Activated CD8-positive, alpha-beta T cell treated with anti-CD3 and anti-CD28 coated beads for 36 hours (primary cell): ENCODE measurements around the gene FOXP4. TPM values are rescaled to one million over a fixed set of nuclear protein-coding genes. Genes with fewer than 3 reads are reported as not detected.
A peak's percentile ranks its signal among the peaks of the same experiment; 100 is the strongest.

Experiments
- ATAC-seq: fragments of 200-7000 bp; cut with Tn5 transposase; one replicate; pipeline ENCODE4 v1.10.0; 2021; ENCODE audit warnings: mild to moderate bottlenecking, moderate library complexity
- CTCF ChIA-PET: fragments of 350-600 bp; sonication (Branson Sonifier 250); formaldehyde crosslinking; loops from one replicate; lab custom pipeline; 2021; ENCODE audit warnings: antibody characterized with exemption; lab: Charles Lee
- POLR2A ChIA-PET: fragments of 350-600 bp; sonication (Branson Sonifier 250); formaldehyde crosslinking; loops from one replicate; lab custom pipeline; 2021; ENCODE audit warnings: antibody characterized with exemption; lab: Charles Lee
- DNase-seq: peaks from one replicate; pipeline ENCODE4 v3.0.0-alpha.2; 2020
- H3K27ac Mint-ChIP-seq: one replicate; pipeline ENCODE4 v1.8.0; 2021; ENCODE audit warnings: mild to moderate bottlenecking, mixed read lengths
- H3K27me3 Mint-ChIP-seq: one replicate; pipeline ENCODE4 v1.8.0; 2021; ENCODE audit warnings: mixed read lengths
- H3K36me3 Mint-ChIP-seq: one replicate; pipeline ENCODE4 v1.8.0; 2021; ENCODE audit warnings: low read depth, mixed read lengths
- H3K4me1 Mint-ChIP-seq: one replicate; pipeline ENCODE4 v1.8.0; 2021; ENCODE audit warnings: low read depth, mixed read lengths
- H3K4me3 Mint-ChIP-seq: one replicate; pipeline ENCODE4 v1.8.0; 2021; ENCODE audit warnings: mild to moderate bottlenecking, moderate library complexity, mixed read lengths
- H3K9me3 Mint-ChIP-seq: one replicate; pipeline ENCODE4 v1.8.0; 2021; ENCODE audit warnings: mixed read lengths
- CTCF ChIP-seq: fragments of 200-600 bp; IDR thresholded peaks from one replicate; pipeline ENCODE4 v1.8.0; 2022; ENCODE audit warnings: antibody characterized with exemption, mild to moderate bottlenecking
- intact Hi-C: fragments of 100-400 bp; cut with micrococcal nuclease; formaldehyde crosslinking; loops from one replicate; pipeline ENCODE4 v1.10.0; 2022
- total RNA-seq, 2 experiments: library from RNA; stranded (reverse); gene quantifications; one replicate each; pipeline ENCODE4 v1.2.3, GENCODE V29; 2021

Gene FOXP4
- total RNA-seq, 2 experiments from 2014 or later, result 11.0 to 11.8 TPM

- Mint-ChIP-seq H3K27ac (no peak overlapping the region), H3K36me3 (no peaks in the 10 kb centered on the region), H3K9me3 (no peaks in the 10 kb centered on the region), H3K27me3 (peaks cover 13% of the 10 kb centered on the region), H3K4me3 (no peak overlapping the region), H3K4me1 (peaks cover 4% of the 10 kb centered on the region)
- ChIA-PET CTCF (interaction anchor here (2.0 kb wide), 1 partner anchor 50 kb away, joined by 5 read pairs; no protein-coding TSS in a partner anchor), POLR2A (no interaction called here)
- no peak for ATAC-seq
- intact Hi-C loops, result no loop called here
- no peak for DNase-seq
- no peak for TF ChIP-seq CTCF
These were observed 87.0 kb downstream of the FOXP4 start for GRCh38 chr6:41633056-41633634.

- Mint-ChIP-seq H3K4me3 (no peak overlapping the region), H3K9me3 (no peaks in the 10 kb centered on the region), H3K27ac (no peak overlapping the region), H3K36me3 (no peaks in the 10 kb centered on the region), H3K27me3 (peaks cover 25% of the 10 kb centered on the region), H3K4me1 (peaks cover 4% of the 10 kb centered on the region)
- DNase-seq, result no peak
- ChIA-PET POLR2A (no interaction called here), CTCF (interaction anchor here (2.0 kb wide), 1 partner anchor 49 kb away, joined by 5 read pairs; no protein-coding TSS in a partner anchor)
- no peak for ATAC-seq
- intact Hi-C loops, result no loop called here
- no peak for TF ChIP-seq CTCF
These were observed 88.5 kb downstream of the FOXP4 start for GRCh38 chr6:41634657-41635056.

DNA sequence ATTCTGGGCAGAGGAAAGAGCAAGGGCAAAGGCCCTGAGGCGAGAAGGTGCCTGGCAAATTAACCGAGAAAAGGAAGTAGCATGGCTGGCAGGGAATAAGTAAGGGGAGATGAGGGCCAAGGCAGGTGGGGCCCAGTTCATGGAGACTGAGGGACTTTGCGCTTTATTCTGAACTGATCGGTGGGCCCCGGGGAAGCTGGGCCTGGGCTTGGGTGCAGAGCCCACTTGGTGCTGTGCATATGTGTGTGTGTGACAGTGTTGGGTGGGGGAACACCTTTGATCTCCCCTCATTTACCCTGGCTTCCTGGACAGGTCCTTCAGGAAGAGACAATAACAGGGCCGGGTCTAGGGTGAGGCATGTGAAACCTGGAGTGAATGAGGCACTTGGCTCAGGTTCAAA, 89.2 kb downstream of the FOXP4 start:
- Mint-ChIP-seq H3K27ac (no peak overlapping the region), H3K4me3 (no peak overlapping the region), H3K9me3 (no peaks in the 10 kb centered on the region), H3K36me3 (no peaks in the 10 kb centered on the region), H3K4me1 (peaks cover 4% of the 10 kb centered on the region), H3K27me3 (peaks cover 31% of the 10 kb centered on the region)
- DNase-seq, result no peak
- ATAC-seq, result no peak
- intact Hi-C loops, result no loop called here
- POLR2A ChIA-PET, result no interaction called here
- CTCF ChIA-PET, result no interaction called here
- TF ChIP-seq CTCF, result no peak

- Mint-ChIP-seq H3K4me3 (no peak overlapping the region), H3K4me1 (peaks cover 4% of the 10 kb centered on the region), H3K27ac (no peak overlapping the region), H3K27me3 (peaks cover 33% of the 10 kb centered on the region), H3K36me3 (no peaks in the 10 kb centered on the region), H3K9me3 (no peaks in the 10 kb centered on the region)
- ChIA-PET POLR2A (no interaction called here), CTCF (interaction anchor here (1.0 kb wide), 1 partner anchor 268 kb away, joined by 3 read pairs; no protein-coding TSS in a partner anchor)
- intact Hi-C loops, result no loop called here
- no peak for TF ChIP-seq CTCF
- no peak for ATAC-seq
- no peak for DNase-seq
These were observed 90.6 kb downstream of the FOXP4 start for GRCh38 chr6:41636833-41637193.

DNA sequence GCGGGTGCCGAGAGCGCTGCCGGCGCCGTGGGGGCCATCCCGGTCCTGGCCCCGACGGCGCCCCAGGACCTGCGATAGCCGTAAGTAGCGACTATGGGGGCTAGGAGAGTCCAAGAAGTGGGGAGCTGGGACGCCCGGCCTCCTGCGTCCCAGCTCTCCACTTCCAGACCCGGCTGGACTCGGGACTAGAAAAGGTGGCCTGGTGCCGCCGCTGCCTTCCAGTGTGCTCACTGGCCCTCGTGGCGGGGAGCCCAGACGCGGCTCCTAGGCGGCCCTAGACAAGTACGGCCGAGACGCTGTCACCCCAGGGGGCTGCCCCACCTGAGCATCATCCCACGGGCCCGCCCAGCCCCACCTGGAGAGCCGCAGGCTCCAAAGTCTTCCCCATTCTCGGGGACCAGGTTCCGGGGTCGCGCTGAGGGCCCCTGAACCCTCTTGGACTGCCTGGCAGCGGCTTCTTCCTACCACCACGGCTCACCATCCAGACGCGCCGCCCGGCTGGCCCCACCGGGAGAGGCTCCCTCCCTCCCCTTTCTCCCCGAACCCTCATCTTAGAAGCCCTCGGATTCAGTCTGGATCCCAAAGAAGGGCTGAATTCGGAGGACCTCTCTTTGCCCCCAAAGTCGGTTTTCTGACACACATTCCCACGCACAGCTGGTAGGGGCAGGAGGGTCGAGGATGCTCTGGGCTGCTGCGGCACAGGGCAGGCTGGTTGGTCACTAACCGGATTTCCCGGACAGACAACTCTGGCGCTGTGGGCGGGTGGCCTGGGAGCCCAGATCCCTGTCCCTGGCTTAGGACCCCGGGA, 91.2 kb downstream of the FOXP4 start:
- intact Hi-C loops, result no loop called here
- ChIA-PET CTCF (interaction anchor here (1.0 kb wide), 1 partner anchor 269 kb away, joined by 3 read pairs; no protein-coding TSS in a partner anchor), POLR2A (no interaction called here)
- Mint-ChIP-seq H3K27ac (no peak overlapping the region), H3K27me3 (peaks cover 34% of the 10 kb centered on the region), H3K36me3 (no peaks in the 10 kb centered on the region), H3K4me3 (peak overlapping the region; percentile 45), H3K9me3 (no peaks in the 10 kb centered on the region), H3K4me1 (peaks cover 4% of the 10 kb centered on the region)
- ATAC-seq (no peak), DNase-seq (no peak)
- no peak for TF ChIP-seq CTCF
